DOHH2 (cell line): ENCODE results near the gene SOBP.

ENCODE experiments used
- H3F3A ChIP-seq: fragments of 200-600 bp; sonication (generic), shearing (Covaris generic); 2 replicates; pipeline ENCODE4 v1.6.0; 2016; ENCODE audit warnings: antibody characterized with exemption, mild to moderate bottlenecking; ENCODE audit not compliant: control insufficient read depth, insufficient read depth
- H3K27ac ChIP-seq: fragments of 200-600 bp; sonication (generic); 2 replicates; pipeline ENCODE4 v1.5.1; 2014; ENCODE audit warnings: low read depth, mild to moderate bottlenecking, low read length, moderate library complexity
- H3K27me3 ChIP-seq: fragments of 200-600 bp; sonication (generic); 2 replicates; pipeline ENCODE4 v1.6.1; 2014; ENCODE audit warnings: mild to moderate bottlenecking, low read length, mixed read lengths; ENCODE audit not compliant: control insufficient read depth
- H3K36me3 ChIP-seq: fragments of 200-600 bp; sonication (generic); 2 replicates; pipeline ENCODE4 v1.6.1; 2014; ENCODE audit warnings: mild to moderate bottlenecking, low read length, moderate library complexity, mixed read lengths; ENCODE audit not compliant: control insufficient read depth
- H3K4me1 ChIP-seq: fragments of 200-600 bp; sonication (generic); 2 replicates; pipeline ENCODE4 v1.6.1; 2014; ENCODE audit warnings: mild to moderate bottlenecking, low read length, mixed read lengths; ENCODE audit not compliant: control insufficient read depth
- H3K4me2 ChIP-seq: fragments of 200-600 bp; sonication (generic); 2 replicates; pipeline ENCODE4 v1.6.0; 2014; ENCODE audit warnings: mild to moderate bottlenecking, low read length, moderate library complexity
- H3K4me3 ChIP-seq: fragments of 200-600 bp; sonication (generic); 2 replicates; pipeline ENCODE4 v1.5.1; 2014; ENCODE audit warnings: mild to moderate bottlenecking, low read length, mixed read lengths
- H3K79me2 ChIP-seq: fragments of 200-600 bp; sonication (generic); 2 replicates; pipeline ENCODE4 v1.6.1; 2014; ENCODE audit warnings: mild to moderate bottlenecking, low read length, mixed read lengths; ENCODE audit not compliant: control insufficient read depth
- H3K9me2 ChIP-seq: fragments of 200-600 bp; sonication (generic); replicated peaks from 2 replicates; pipeline ENCODE4 v1.6.1; 2014; ENCODE audit warnings: mild to moderate bottlenecking, low read length, mixed read lengths; ENCODE audit not compliant: control insufficient read depth
- H3K9me3 ChIP-seq: fragments of 200-600 bp; sonication (generic); 2 replicates; pipeline ENCODE4 v1.6.1; 2014; ENCODE audit warnings: antibody characterized with exemption, low read length, mixed read lengths; ENCODE audit not compliant: control insufficient read depth, insufficient read depth
- H4K20me1 ChIP-seq: fragments of 200-600 bp; sonication (generic); 2 replicates; pipeline ENCODE4 v1.6.0; 2014; ENCODE audit warnings: low read depth, mild to moderate bottlenecking, antibody characterized with exemption, low read length, moderate library complexity; ENCODE audit not compliant: control insufficient read depth, insufficient read depth
- CTCF ChIP-seq: fragments of 200-600 bp; sonication (generic); IDR thresholded peaks from one replicate; pipeline ENCODE4 v1.5.1; 2014; ENCODE audit warnings: antibody characterized with exemption, mild to moderate bottlenecking, low read depth, low read length; ENCODE audit not compliant: poor library complexity, severe bottlenecking
- EZH2phosphoT487 ChIP-seq: fragments of 200-600 bp; sonication (generic); IDR thresholded peaks from 2 replicates; pipeline ENCODE4 v1.6.1; 2017; ENCODE audit warnings: borderline replicate concordance, mild to moderate bottlenecking, antibody characterized with exemption, low read length, moderate library complexity, mixed read lengths

The SOBP gene

GRCh38 chr6:107555449-107555848 is 65.5 kb downstream of the SOBP start:
- H3K27ac ChIP-seq: no peak overlapping the region
- peaks cover 13% of the 10 kb centered on the region for H3K4me1 ChIP-seq
- H3K79me2 ChIP-seq: no peaks in the 10 kb centered on the region
- H3K36me3 ChIP-seq: no peaks in the 10 kb centered on the region; the same call in 1 of the 2 replicates
- no peaks in the 10 kb centered on the region for H3K27me3 ChIP-seq
- H3K9me3 ChIP-seq: no peaks in the 10 kb centered on the region
- H3K4me3 ChIP-seq: no peak overlapping the region
- no peaks in the 10 kb centered on the region for H3K9me2 ChIP-seq
- H3F3A ChIP-seq: no peaks in the 10 kb centered on the region; the same call in 1 of the 2 replicates
- no peaks in the 10 kb centered on the region for H4K20me1 ChIP-seq
- TF ChIP-seq EZH2phosphoT487 (no peak), CTCF (no peak)
- no peak overlapping the region for H3K4me2 ChIP-seq

- H3K79me2 ChIP-seq: no peaks in the 10 kb centered on the region
- no peaks in the 10 kb centered on the region; the same call in 1 of the 2 replicates for H3K36me3 ChIP-seq
- H3K4me2 ChIP-seq: no peak overlapping the region
- H3K27me3 ChIP-seq: no peaks in the 10 kb centered on the region
- H4K20me1 ChIP-seq: no peaks in the 10 kb centered on the region
- no peaks in the 10 kb centered on the region; the same call in 1 of the 2 replicates for H3F3A ChIP-seq
- no peak overlapping the region for H3K27ac ChIP-seq
- no peaks in the 10 kb centered on the region for H3K9me2 ChIP-seq
- TF ChIP-seq CTCF (no peak), EZH2phosphoT487 (no peak)
- H3K4me1 ChIP-seq: peaks cover 7% of the 10 kb centered on the region
- no peak overlapping the region for H3K4me3 ChIP-seq
- H3K9me3 ChIP-seq: no peaks in the 10 kb centered on the region
These were observed 66.2 kb downstream of the SOBP start for GRCh38 chr6:107556082-107556481.

- no peak for TF ChIP-seq CTCF
- no peak for TF ChIP-seq EZH2phosphoT487
- no peaks in the 10 kb centered on the region; the same call in 1 of the 2 replicates for H3F3A ChIP-seq
- H3K9me2 ChIP-seq: no peaks in the 10 kb centered on the region
- no peaks in the 10 kb centered on the region for H4K20me1 ChIP-seq
- no peaks in the 10 kb centered on the region for H3K9me3 ChIP-seq
- no peak overlapping the region for H3K27ac ChIP-seq
- no peaks in the 10 kb centered on the region for H3K4me1 ChIP-seq
- no peaks in the 10 kb centered on the region for H3K27me3 ChIP-seq
- no peaks in the 10 kb centered on the region for H3K36me3 ChIP-seq
- H3K4me3 ChIP-seq: no peak overlapping the region
- no peaks in the 10 kb centered on the region for H3K79me2 ChIP-seq
- H3K4me2 ChIP-seq: no peak overlapping the region
These were observed 67.8 kb downstream of the SOBP start for GRCh38 chr6:107557698-107558097.
